MCF 10A (cell line): ENCODE results near the gene PHACTR1. TPM values are rescaled to one million over a fixed set of nuclear protein-coding genes. Genes with fewer than 3 reads are reported as not detected.

ENCODE experiments used
- BruUV-seq: library from RNA; stranded (reverse); fragments of 400-500 nt; replicated peaks from 2 replicates; lab custom pipeline; 2021; lab: Mats Ljungman, UMichigan
- CTCF ChIA-PET: fragments of 300-600 bp; sonication (Branson Sonifier 250); formaldehyde crosslinking; extraction: SDS; loops from one replicate; lab custom pipeline; 2021; ENCODE audit warnings: antibody characterized with exemption, inconsistent platforms; lab: Yijun Ruan, JAX
- POLR2A ChIA-PET: fragments of 300-600, 350-650 bp; sonication (Branson Sonifier 250); formaldehyde crosslinking; extraction: SDS; loops from one replicate; lab custom pipeline; 2020; ENCODE audit warnings: antibody characterized with exemption, inconsistent platforms; lab: Yijun Ruan, JAX
- DNase-seq: peaks from one replicate; pipeline ENCODE4 v3.0.0-alpha.2; 2018; ENCODE audit not compliant: unreplicated experiment
- H3K27ac Mint-ChIP-seq: one replicate; pipeline ENCODE4 v1.8.0; 2022; ENCODE audit warnings: mild to moderate bottlenecking, low read depth, mixed read lengths; ENCODE audit not compliant: unreplicated experiment
- H3K27me3 Mint-ChIP-seq: one replicate; pipeline ENCODE4 v1.8.0; 2022; ENCODE audit warnings: mixed read lengths; ENCODE audit not compliant: insufficient read depth, unreplicated experiment
- H3K36me3 Mint-ChIP-seq: one replicate; pipeline ENCODE4 v1.8.0; 2022; ENCODE audit warnings: mild to moderate bottlenecking, moderate library complexity, mixed read lengths; ENCODE audit not compliant: insufficient read depth, unreplicated experiment
- H3K4me1 Mint-ChIP-seq: one replicate; pipeline ENCODE4 v1.8.0; 2022; ENCODE audit warnings: mixed read lengths; ENCODE audit not compliant: insufficient read depth, unreplicated experiment
- H3K4me3 Mint-ChIP-seq: one replicate; pipeline ENCODE4 v1.8.0; 2022; ENCODE audit warnings: mild to moderate bottlenecking, moderate library complexity, mixed read lengths; ENCODE audit not compliant: unreplicated experiment
- H3K9me3 Mint-ChIP-seq: one replicate; pipeline ENCODE4 v1.8.0; 2022; ENCODE audit warnings: mixed read lengths; ENCODE audit not compliant: unreplicated experiment
- CTCF ChIP-seq: fragments of 200-600 bp; IDR thresholded peaks from one replicate; pipeline ENCODE4 v1.8.0; 2022; ENCODE audit warnings: antibody characterized with exemption, mild to moderate bottlenecking; ENCODE audit not compliant: unreplicated experiment
- intact Hi-C: fragments of 100-400 bp; cut with micrococcal nuclease; formaldehyde crosslinking; loops from 2 replicates; pipeline ENCODE4 v1.14.1; 2022
- total RNA-seq: library from RNA; stranded (reverse); gene quantifications from 2 replicates; pipeline ENCODE4 v1.2.3, GENCODE V29; 2022

The PHACTR1 gene
- total RNA-seq, 1 experiment from 2014 or later = not detected

GRCh38 chr6:12767016-12767415 is 50.4 kb downstream of the PHACTR1 start:
- Mint-ChIP-seq H3K4me1 (no peaks in the 10 kb centered on the region), H3K27me3 (peaks cover 48% of the 10 kb centered on the region), H3K4me3 (no peak overlapping the region), H3K9me3 (no peaks in the 10 kb centered on the region), H3K27ac (no peak overlapping the region), H3K36me3 (no peaks in the 10 kb centered on the region)
- POLR2A ChIA-PET = no interaction called here
- BruUV-seq = no TSS peak
- TF ChIP-seq CTCF = no peak
- CTCF ChIA-PET = no interaction called here
- DNase-seq = no peak
- intact Hi-C loops = no loop called here

- no TSS peak for BruUV-seq
- intact Hi-C loops = no loop called here
- no peak for TF ChIP-seq CTCF
Measured at GRCh38 chr6:12769556-12770256, 53.1 kb downstream of the PHACTR1 start.

DNA sequence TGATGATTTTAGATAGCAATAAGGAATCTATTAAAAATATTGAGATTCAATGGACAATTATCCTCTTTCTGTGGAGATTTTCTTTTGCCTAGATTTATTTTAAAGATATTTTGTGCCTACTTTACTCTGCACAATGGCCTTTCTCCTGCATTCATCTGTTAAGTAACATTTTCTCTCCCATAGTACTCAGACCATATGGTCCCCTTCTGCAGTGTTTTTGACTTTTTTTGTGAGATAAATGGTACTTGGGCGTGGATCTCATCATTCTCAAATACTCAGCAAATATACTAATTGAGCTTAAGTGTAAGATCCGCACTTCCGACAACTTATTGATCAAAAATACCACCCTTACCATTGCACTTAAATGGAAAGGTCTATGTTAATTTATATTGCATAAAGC is 55.8 kb downstream of the PHACTR1 start:
- intact Hi-C loops = no loop called here
- ChIA-PET CTCF (no interaction called here), POLR2A (no interaction called here)
- no peaks in the 10 kb centered on the region for H3K9me3 Mint-ChIP-seq
- no peak for TF ChIP-seq CTCF
- H3K27me3 Mint-ChIP-seq = peaks cover 47% of the 10 kb centered on the region
- no peak for DNase-seq
- no peak overlapping the region for H3K4me3 Mint-ChIP-seq
- H3K36me3 Mint-ChIP-seq = no peaks in the 10 kb centered on the region
- no TSS peak for BruUV-seq
- H3K4me1 Mint-ChIP-seq = no peaks in the 10 kb centered on the region
- no peak overlapping the region for H3K27ac Mint-ChIP-seq

More at GRCh38 chr6:12769556-12770256, 53.1 kb downstream of the PHACTR1 start:
- ChIA-PET CTCF (no interaction called here), POLR2A (interaction anchor here (0.6 kb wide), 1 partner anchor 506 kb away, joined by 3 read pairs; no protein-coding TSS in a partner anchor)
- H3K36me3 Mint-ChIP-seq = no peaks in the 10 kb centered on the region
- no peak overlapping the region for H3K4me3 Mint-ChIP-seq
- H3K9me3 Mint-ChIP-seq = no peaks in the 10 kb centered on the region
- H3K4me1 Mint-ChIP-seq = no peaks in the 10 kb centered on the region
- DNase-seq = no peak
- H3K27ac Mint-ChIP-seq = no peak overlapping the region
- peaks cover 56% of the 10 kb centered on the region for H3K27me3 Mint-ChIP-seq

DNA sequence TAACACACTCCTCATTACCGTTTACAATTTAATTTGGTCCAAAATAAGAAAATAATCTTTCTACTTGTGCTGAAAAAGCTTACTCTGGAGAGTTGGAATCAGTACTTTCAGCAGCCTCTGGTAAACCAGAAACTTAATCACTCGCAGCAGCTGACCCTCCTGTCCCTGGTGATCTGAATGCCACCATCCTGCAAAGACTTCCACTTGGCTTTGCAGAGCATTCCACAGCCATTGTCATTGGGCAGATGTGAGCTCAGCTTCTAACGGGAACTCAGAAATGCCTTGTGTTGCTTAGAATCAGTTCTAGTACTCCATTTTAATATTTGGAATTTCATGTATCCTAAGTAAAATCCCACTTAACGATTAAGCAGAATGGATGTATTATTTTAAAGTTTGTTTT is 59.7 kb downstream of the PHACTR1 start:
- Mint-ChIP-seq H3K36me3 (no peaks in the 10 kb centered on the region), H3K4me3 (no peak overlapping the region), H3K9me3 (no peaks in the 10 kb centered on the region), H3K27me3 (peaks cover 41% of the 10 kb centered on the region), H3K27ac (no peak overlapping the region), H3K4me1 (no peaks in the 10 kb centered on the region)
- TF ChIP-seq CTCF = no peak
- CTCF ChIA-PET = interaction anchor here (0.6 kb wide), 1 partner anchor 82 kb away, joined by 3 read pairs; no protein-coding TSS in a partner anchor
- POLR2A ChIA-PET = no interaction called here
- intact Hi-C loops = no loop called here
- no peak for DNase-seq
- no TSS peak for BruUV-seq
